Heart right ventricle (tissue), 16 donors: ENCODE results near the gene MAPK6. TPM values are rescaled to one million over a fixed set of nuclear protein-coding genes. Genes with fewer than 3 reads are reported as not detected.

Source experiments
- ATAC-seq, 8 donors: fragments of 200-7000 bp; cut with Tn5 transposase; one replicate each; pipeline ENCODE4 v1.9.1; 2020; ENCODE audit warnings: mild to moderate bottlenecking in 8 of 8, moderate library complexity in 8 of 8, moderate number of reproducible peaks in 1 of 8
- DNase-seq, 2 donors: peaks; one replicate each; pipeline ENCODE4 v3.0.0-alpha.2; 2020
- H3K27ac ChIP-seq, 10 donors: fragments of 200-600 bp; sonication (generic) in 2 of 10; one replicate each; pipeline versions ENCODE4 v1.5.0 to v1.8.0; 2020 to 2022; ENCODE audit warnings: mild to moderate bottlenecking in 3 of 10
- H3K27me3 ChIP-seq, 7 donors: fragments of 200-600 bp; one replicate each; pipeline ENCODE4 v1.8.0; 2021 to 2022; ENCODE audit warnings: mild to moderate bottlenecking in 2 of 7
- H3K36me3 ChIP-seq, 9 donors: fragments of 200-600 bp; sonication (generic) in 1 of 9; one replicate each; pipeline versions ENCODE4 v1.5.0 to v1.8.0; 2020 to 2022; ENCODE audit warnings: mild to moderate bottlenecking in 2 of 9
- H3K4me1 ChIP-seq, 9 donors: fragments of 200-600 bp; sonication (generic) in 1 of 9; one replicate each; pipeline versions ENCODE4 v1.5.0 to v1.8.0; 2020 to 2022; ENCODE audit warnings: mild to moderate bottlenecking in 4 of 9
- H3K4me3 ChIP-seq, 10 donors: fragments of 200-600 bp; sonication (generic) in 2 of 10; one replicate each; pipeline versions ENCODE4 v1.5.0 to v1.8.0; 2020 to 2022; ENCODE audit warnings: mild to moderate bottlenecking in 7 of 10, moderate library complexity in 2 of 10
- H3K9me3 ChIP-seq, 11 donors: fragments of 200-600 bp in 10 of 11; sonication (generic) in 2 of 11; one replicate each; pipeline versions ENCODE4 v1.5.0 to v1.8.0; 2013 to 2022; ENCODE audit warnings: mild to moderate bottlenecking in 2 of 11, control low read depth in 1 of 11, moderate library complexity in 1 of 11
- WGBS, 2 donors: extraction: QIAGEN DNeasy Blood & Tissue Kit; methylation state at CpG; one replicate each; pipeline ENCODE4 v1.1.7; 2013; ENCODE audit warnings: inconsistent platforms in 1 of 2; 5-methylcytosine and 5-hydroxymethylcytosine counted together
- intact Hi-C, 10 donors: fragments of 100-400 bp; cut with DNase I; formaldehyde crosslinking; loops; one replicate each; pipeline versions ENCODE4 v1.11.1 to v1.14.2; 2022
- polyA plus RNA-seq, 2 donors: library from polyadenylated mRNA; stranded (reverse); fragments of 200-250 nt; gene quantifications; one replicate each; pipeline ENCODE4 v1.2.3, GENCODE V29; 2013
- total RNA-seq, 10 donors: library from RNA; stranded (reverse); fragmentation: NEBNext Ultra II Directional in 3 of 10; extraction: Animal tissue kit (Norgen Biotek cat#: 25700) in 3 of 10; gene quantifications; one replicate each; pipeline versions ENCODE4 v1.2.1 to v1.2.4, GENCODE V29; 2021 to 2023
- TF ChIP-seq, protein P1 (sequence below), 9 donors: fragments of 200-600 bp; sonication (generic) in 2 of 9; IDR thresholded peaks; one replicate each; pipeline versions ENCODE4 v1.5.0 to v1.8.0; 2021 to 2022; ENCODE audit warnings: antibody characterized with exemption in 9 of 9, mild to moderate bottlenecking in 5 of 9, moderate library complexity in 1 of 9
- donor health status: Arrhythmogenic right ventricular cardiomyopathy.
- donor health status: ischemic (EF 13 %, LVEDD 7.1; RV severe dilation, severe dysfunction).
- donor health status: healthy with polysubstance abuse.
- donor health status: DM: no; HTN: yes; CAD: no.
- donor health status: DM: no; HTN: no; CAD: no.
- donor health status: ischemic (EF 25% LVEDD 6.9; RV normal size, moderate dysfunction).
- donor health status: ischemic (EF 25% LVEDD 5.7; RV mildly dilated, moderate dysfunction).
- donor health status: healthy.
- donor health status: DM: yes; HTN: yes; CAD: no.
- donor health status: Ischemic cardiomyopathy.
- donor health status: ischemic (EF 35%, LVEDD 5.7; RV mildly dilated, moderate dysfunction).
- donor health status: nonischemic (EF 11% LVEDD 7.7; RV severe dilation, severe dysfunction).
- donor health status: DM: yes; HTN: yes; CAD: no.
- donor health status: PGD.
- donor health status: ischemic (EF 29% LVEDD 5.4; RV normal size, mild dysfunction).
- donor health status: nonischemic (EF 23%, LVEDD 6.1; RV moderate dilation, normal function).

The MAPK6 gene
- total and polyA plus RNA-seq, 12 donors, result 4.2 to 21.8 (median 17.9) TPM

- Histone ChIP-seq H3K4me1 (peaks cover 0 to 24% (median 22%) of the 10 kb centered on the region in 9 donors), H3K36me3 (no peaks in the 10 kb centered on the region), H3K9me3 (no peaks in the 10 kb centered on the region), H3K27me3 (no peaks in the 10 kb centered on the region), H3K4me3 (peak overlapping the region in 7 of 10 donors; percentile 18 to 39 (median 32)), H3K27ac (peak overlapping the region; percentile 20 to 84 (median 72))
- ATAC-seq, result peak; percentile 71 to 87 (median 74)
- peak; percentile 23 to 24 for DNase-seq
- 10 to 14% methylated on average over 7 of the region's 7 CpGs for WGBS, 2 donors
- TF ChIP-seq, protein P1, sequence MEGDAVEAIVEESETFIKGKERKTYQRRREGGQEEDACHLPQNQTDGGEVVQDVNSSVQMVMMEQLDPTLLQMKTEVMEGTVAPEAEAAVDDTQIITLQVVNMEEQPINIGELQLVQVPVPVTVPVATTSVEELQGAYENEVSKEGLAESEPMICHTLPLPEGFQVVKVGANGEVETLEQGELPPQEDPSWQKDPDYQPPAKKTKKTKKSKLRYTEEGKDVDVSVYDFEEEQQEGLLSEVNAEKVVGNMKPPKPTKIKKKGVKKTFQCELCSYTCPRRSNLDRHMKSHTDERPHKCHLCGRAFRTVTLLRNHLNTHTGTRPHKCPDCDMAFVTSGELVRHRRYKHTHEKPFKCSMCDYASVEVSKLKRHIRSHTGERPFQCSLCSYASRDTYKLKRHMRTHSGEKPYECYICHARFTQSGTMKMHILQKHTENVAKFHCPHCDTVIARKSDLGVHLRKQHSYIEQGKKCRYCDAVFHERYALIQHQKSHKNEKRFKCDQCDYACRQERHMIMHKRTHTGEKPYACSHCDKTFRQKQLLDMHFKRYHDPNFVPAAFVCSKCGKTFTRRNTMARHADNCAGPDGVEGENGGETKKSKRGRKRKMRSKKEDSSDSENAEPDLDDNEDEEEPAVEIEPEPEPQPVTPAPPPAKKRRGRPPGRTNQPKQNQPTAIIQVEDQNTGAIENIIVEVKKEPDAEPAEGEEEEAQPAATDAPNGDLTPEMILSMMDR (IDR thresholded peaks at IDR 0.05), result peak; percentile 10 to 68 (median 56)
- intact Hi-C loops, result loop anchor here in 5 of 10 donors (1.0 to 5.0 kb wide), 5 partner anchors 35 to 97 kb away; partner anchors contain the start of gene MAPK6 (in 3 of the 5)
These were observed 36.8 kb upstream of the MAPK6 start for GRCh38 chr15:51982013-51982769.

GRCh38 chr15:51982770-51983103 is 36.3 kb upstream of the MAPK6 start:
- H3K4me1 ChIP-seq, result peaks cover 0 to 24% (median 22%) of the 10 kb centered on the region in 9 donors
- no peaks in the 10 kb centered on the region for H3K36me3 ChIP-seq
- TF ChIP-seq, protein P1 (IDR thresholded peaks at IDR 0.05), result no peak
- no peaks in the 10 kb centered on the region for H3K27me3 ChIP-seq
- H3K27ac ChIP-seq, result peak overlapping the region in 4 of 10 donors; percentile 74 to 84 (median 80)
- DNase-seq (no peak), ATAC-seq (no peak)
- H3K9me3 ChIP-seq, result no peaks in the 10 kb centered on the region
- intact Hi-C loops, result loop anchor here in 5 of 10 donors (1.0 to 5.0 kb wide), 5 partner anchors 35 to 97 kb away; partner anchors contain the start of gene MAPK6 (in 3 of the 5)
- H3K4me3 ChIP-seq, result no peak overlapping the region

GRCh38 chr15:51991141-51991540 is 27.9 kb upstream of the MAPK6 start:
- no peaks in the 10 kb centered on the region for H3K36me3 ChIP-seq
- no peak overlapping the region for H3K27ac ChIP-seq
- WGBS, 2 donors, result 84 to 88% methylated on average over 4 of the region's 4 CpGs
- TF ChIP-seq, protein P1 (IDR thresholded peaks at IDR 0.05), result no peak
- H3K4me3 ChIP-seq, result no peak overlapping the region
- intact Hi-C loops, result no loop called here
- H3K9me3 ChIP-seq, result no peaks in the 10 kb centered on the region
- no peaks in the 10 kb centered on the region for H3K27me3 ChIP-seq
- peaks cover 0 to 7% (median 0%) of the 10 kb centered on the region in 9 donors for H3K4me1 ChIP-seq
- ATAC-seq, result no peak
- no peak for DNase-seq

- Histone ChIP-seq H3K27me3 (no peaks in the 10 kb centered on the region), H3K4me1 (peaks cover 0 to 7% (median 0%) of the 10 kb centered on the region in 9 donors), H3K9me3 (no peaks in the 10 kb centered on the region), H3K4me3 (no peak overlapping the region), H3K36me3 (no peaks in the 10 kb centered on the region), H3K27ac (no peak overlapping the region)
- ATAC-seq (no peak), DNase-seq (no peak)
- 69 to 92% methylated on average over 1 of the region's 1 CpG for WGBS, 2 donors
- intact Hi-C loops, result loop anchor here in 1 of 10 donors (1.0 kb wide), 1 partner anchor 29 kb away; no protein-coding TSS in a partner anchor
- TF ChIP-seq, protein P1 (IDR thresholded peaks at IDR 0.05), result no peak
These were observed 26.1 kb upstream of the MAPK6 start for GRCh38 chr15:51992953-51993352.
